K562 (cell line): Measurements from ENCODE around the gene PTPRB. TPM values are rescaled to one million over a fixed set of nuclear protein-coding genes. Genes with fewer than 3 reads are reported as not detected.

Experiments
- ATAC-seq: fragments of 200-7000 bp; cut with Tn5 transposase; 3 replicates; pipeline ENCODE4 v1.9.1; 2020; ENCODE audit warnings: moderate library complexity
- BruUV-seq: library from RNA; stranded (reverse); fragments of 400-500 nt; replicated peaks from 2 replicates; lab custom pipeline; 2021; lab: Mats Ljungman, UMichigan
- CTCF ChIA-PET: fragments of 300-600 bp; formaldehyde crosslinking; extraction: SDS; loops from one replicate; lab custom pipeline; 2021; ENCODE audit warnings: low intra/inter-chr PET ratio; lab: Yijun Ruan, JAX
- POLR2A ChIA-PET: fragments of 300-600, 350-650 bp; sonication (Branson Sonifier 250); formaldehyde crosslinking; extraction: SDS; loops from one replicate; lab custom pipeline; 2021; ENCODE audit warnings: antibody characterized with exemption, inconsistent platforms; lab: Yijun Ruan, JAX
- DNase-seq, 4 experiments: peaks; one replicate each; pipeline versions ENCODE4 v3.0.0 to v3.0.0-alpha.2; 2011 to 2018; ENCODE audit warnings: low spot score in 3 of 4, mixed read lengths in 3 of 4; ENCODE audit errors: extremely low read depth in 1 of 4
- FAIRE-seq: peaks from 2 replicates; lab custom pipeline; 2011; peaks lifted over from hg19 to GRCh38; lab: Jason Lieb, UNC
- H2AFZ ChIP-seq: 2 replicates; pipeline ENCODE4 v1.6.0; 2011; ENCODE audit warnings: low read depth, low read length, control low read depth, inconsistent platforms
- H3K27ac ChIP-seq: fragments of 200-600 bp; 3 replicates; pipeline ENCODE4 v1.8.0; 2011; ENCODE audit warnings: low read depth, mild to moderate bottlenecking, control low read depth, inconsistent platforms, low read length, moderate library complexity, mixed read lengths; ENCODE audit errors: extremely low read depth
- H3K27me3 ChIP-seq, 2 experiments: fragments of 300-600 bp in 1 of 2; 2 replicates in 1 of 2; 3 replicates in 1 of 2; pipeline versions ENCODE4 v1.6.0 to v1.8.0; 2011; ENCODE audit warnings: inconsistent platforms in 2 of 2, low read length in 2 of 2, mild to moderate bottlenecking in 1 of 2, mixed read lengths in 1 of 2, moderate library complexity in 1 of 2; ENCODE audit not compliant: control insufficient read depth in 2 of 2, insufficient read depth in 2 of 2
- H3K36me3 ChIP-seq: fragments of 300-600 bp; 3 replicates; pipeline ENCODE4 v1.8.0; 2011; ENCODE audit warnings: mild to moderate bottlenecking, low read length, inconsistent platforms; ENCODE audit not compliant: control insufficient read depth, insufficient read depth
- H3K4me1 ChIP-seq, 2 experiments: fragments of 200-600 bp in 1 of 2; replicated peaks in 1 of 2; 2 replicates in 1 of 2; 3 replicates in 1 of 2; pipeline versions ENCODE4 v1.5.1 to v1.8.0; 2011; ENCODE audit warnings: inconsistent platforms in 2 of 2, low read length in 2 of 2, mild to moderate bottlenecking in 1 of 2, mixed read lengths in 1 of 2, moderate library complexity in 1 of 2; ENCODE audit not compliant: control insufficient read depth in 2 of 2, insufficient read depth in 2 of 2
- H3K4me2 ChIP-seq: 2 replicates; pipeline ENCODE4 v1.6.1; 2011; ENCODE audit warnings: low read length, control low read depth, inconsistent platforms, mixed read lengths; ENCODE audit not compliant: insufficient read depth
- H3K4me3 ChIP-seq: fragments of 200-600 bp; sonication (generic), shearing (Covaris generic); 2 replicates; pipeline ENCODE4 v1.5.1; 2016; ENCODE audit warnings: control low read depth, inconsistent platforms
- H3K79me2 ChIP-seq: fragments of 200-600 bp; 3 replicates; pipeline ENCODE4 v1.8.0; 2011; ENCODE audit warnings: low read length, inconsistent platforms; ENCODE audit not compliant: control insufficient read depth, insufficient read depth
- H3K9ac ChIP-seq, 2 experiments: 2 replicates each; pipeline versions ENCODE4 v1.6.0 to v1.6.1; 2011; ENCODE audit warnings: low read depth in 2 of 2, low read length in 2 of 2, control low read depth in 1 of 2, inconsistent platforms in 1 of 2, mild to moderate bottlenecking in 1 of 2, mixed read lengths in 1 of 2; ENCODE audit not compliant: insufficient read depth in 1 of 2
- H3K9me1 ChIP-seq: one replicate; pipeline ENCODE4 v1.6.0; 2011; ENCODE audit warnings: inconsistent platforms, mild to moderate bottlenecking, low read length, moderate library complexity; ENCODE audit not compliant: control insufficient read depth, insufficient read depth
- H3K9me3 ChIP-seq: replicated peaks from 2 replicates; pipeline ENCODE4 v1.5.1; 2011; ENCODE audit warnings: low read depth, low read length, inconsistent platforms; ENCODE audit not compliant: control insufficient read depth, insufficient read depth
- H4K20me1 ChIP-seq: replicated peaks from 2 replicates; pipeline ENCODE4 v1.6.1; 2011; ENCODE audit warnings: low read length, inconsistent platforms, mixed read lengths; ENCODE audit not compliant: control insufficient read depth, insufficient read depth
- ETS1 ChIP-seq: conservative IDR thresholded peaks from 2 replicates; pipeline ENCODE4 v1.6.1; 2011; ENCODE audit warnings: low read depth, mild to moderate bottlenecking, low read length; ENCODE audit not compliant: control insufficient read depth
- FOXM1 ChIP-seq, 2 experiments: fragments of 450-650 bp in 1 of 2; sonication (generic) in 1 of 2; formaldehyde crosslinking in 1 of 2; IDR thresholded peaks; 2 replicates each; pipeline versions ENCODE4 v1.6.1 to v1.9.0; 2017 to 2022; ENCODE audit warnings: low read depth in 2 of 2, mild to moderate bottlenecking in 2 of 2, missing genetic modification reagents in 1 of 2, moderate library complexity in 1 of 2
- GMEB1 ChIP-seq: fragments of 250-450 bp; sonication (Bioruptor Pico); IDR thresholded peaks from 2 replicates; pipeline ENCODE4 v1.4.0; 2020; ENCODE audit warnings: mild to moderate bottlenecking
- HNRNPLL ChIP-seq: fragments of 200-400 bp; formaldehyde crosslinking; IDR thresholded peaks from 2 replicates; pipeline ENCODE4 v1.6.1; 2017; ENCODE audit warnings: low read length, low read depth, mild to moderate bottlenecking; ENCODE audit not compliant: poor library complexity, severe bottlenecking
- JUND ChIP-seq, 2 experiments: IDR thresholded peaks; 2 replicates in 1 of 2; 3 replicates in 1 of 2; pipeline ENCODE4 v1.6.1; 2011; ENCODE audit warnings: borderline replicate concordance in 2 of 2, low read depth in 2 of 2, low read length in 2 of 2, improper control_type of control experiment in 1 of 2, missing biosample characterization in 1 of 2, missing genetic modification characterization in 1 of 2, missing genetic modification reagents in 1 of 2
- NCOA1 ChIP-seq: fragments of 450-650 bp; IDR thresholded peaks from 2 replicates; pipeline ENCODE4 v1.6.1; 2016; ENCODE audit warnings: low read depth
- SIRT6 ChIP-seq: IDR thresholded peaks from one replicate; pipeline ENCODE4 v1.6.1; 2012; ENCODE audit warnings: low read depth, mild to moderate bottlenecking, control low read depth, inconsistent platforms, low read length, moderate library complexity
- ZNF134 ChIP-seq: fragments of 250-450 bp; sonication (Bioruptor Pico); conservative IDR thresholded peaks from 2 replicates; pipeline ENCODE4 v1.4.0; 2020
- ZNF431 ChIP-seq: sonication (generic); formaldehyde crosslinking; IDR thresholded peaks from 2 replicates; pipeline ENCODE4 v1.8.0; 2022; ENCODE audit warnings: mild to moderate bottlenecking, missing genetic modification reagents
- WGBS: fragments of 100-300 bp; shearing (Covaris generic); methylation state at CpG from one replicate; pipeline ENCODE4 v1.1.6; 2016; ENCODE audit warnings: low coverage, mixed read lengths; ENCODE audit not compliant: insufficient coverage; ENCODE audit errors: missing lambda C conversion rate; 5-methylcytosine and 5-hydroxymethylcytosine counted together
- in situ Hi-C: fragments of 300-500 bp; cut with MboI; formaldehyde crosslinking; loops from 4 replicates; pipeline ENCODE4 v1.15.0; 2018; ENCODE audit warnings: inconsistent platforms, mixed read lengths
- intact Hi-C: fragments of 100-400 bp; cut with micrococcal nuclease; formaldehyde crosslinking; loops from 2 replicates; pipeline ENCODE4 v1.14.2; 2022
- polyA plus RNA-seq, 8 experiments: library from polyadenylated mRNA; depleted of rRNA in 4 of 8; stranded (reverse) in 5 of 8; unstranded in 3 of 8; fragments of >200 nt; fragmentation: Nextera tagmentation in 2 of 8; fragmentation: Illumina TruSeq in 1 of 8; extraction: Ambion mirVana in 2 of 8; extraction: Trizol in 1 of 8; gene quantifications; 2 replicates each; pipeline versions ENCODE4 v1.2.1 to v1.2.3, GENCODE V29; 2011 to 2014; ENCODE audit warnings: inconsistent platforms in 1 of 8, missing spikeins in 1 of 8
- total RNA-seq, 7 experiments: library from RNA; depleted of rRNA in 6 of 7; stranded (reverse); fragments of >200 nt in 6 of 7; fragmentation: Illumina TruSeq in 2 of 7; extraction: Trizol in 2 of 7; gene quantifications; 2 replicates each; pipeline versions ENCODE4 v1.2.1 to v1.2.3, GENCODE V29; 2011 to 2021; ENCODE audit warnings: low replicate concordance in 1 of 7
- TF ChIP-seq, protein P1 (sequence below): IDR thresholded peaks from 3 replicates; pipeline ENCODE4 v1.6.1; 2011; ENCODE audit warnings: borderline replicate concordance, mild to moderate bottlenecking, moderate library complexity; ENCODE audit not compliant: insufficient read length; ENCODE audit errors: extremely low read depth

Gene PTPRB
- total and polyA plus RNA-seq, 9 of the 15 experiments (the other 6 are each of a cell fraction or from before 2014, with no cell fraction given) = 0.46 to 5.9 (median 3.1) TPM

DNA sequence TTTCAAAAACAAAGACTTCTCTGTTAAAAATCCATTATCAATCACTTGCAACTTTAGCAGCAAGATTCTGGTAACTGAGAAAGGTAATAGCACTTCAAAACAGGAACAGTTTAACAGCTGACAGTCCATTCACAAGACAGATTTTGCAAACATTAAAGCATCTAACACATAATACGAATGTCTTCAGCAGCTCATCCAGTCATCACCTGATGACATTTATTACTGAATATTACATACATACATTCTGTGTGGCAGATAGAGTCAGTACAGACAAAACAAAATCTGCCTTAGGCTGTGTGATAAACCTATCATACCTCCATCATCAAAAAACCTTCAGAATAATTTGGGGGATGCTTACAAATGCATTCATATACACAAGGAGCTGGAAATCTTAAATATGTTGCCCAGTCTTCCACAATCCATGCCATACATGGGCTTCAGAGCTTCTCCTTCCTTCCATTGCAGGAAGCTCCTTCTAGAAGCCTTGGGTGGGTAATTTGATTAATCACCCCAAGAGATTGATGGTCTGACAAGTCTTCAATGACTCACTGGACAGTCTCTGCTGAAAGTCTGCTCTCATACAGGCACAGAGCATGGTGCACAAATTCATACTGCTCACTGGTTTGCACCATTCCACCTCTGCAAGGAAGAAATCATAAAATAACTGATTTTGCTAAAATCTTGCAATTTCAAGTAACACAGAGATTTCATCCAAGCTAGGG is 1.6 kb upstream of the PTPRB start (continued):
- 0 out of 2 replicates have a peak, but pooled peaks have one; percentile 51 for TF ChIP-seq JUND (IDR thresholded peaks at IDR 0.05; ENCODE audit: borderline replicate concordance, low read depth, low read length)
- TF ChIP-seq JUND (tag; IDR thresholded peaks at IDR 0.05; ENCODE audit: borderline replicate concordance, low read depth, low read length) = peak; percentile 32; the same call in 1 of the 3 replicates
- no peak for TF ChIP-seq FOXM1 (IDR thresholded peaks at IDR 0.05; ENCODE audit: low read depth)
- TF ChIP-seq FOXM1 (CRISPR knock-in tag; IDR thresholded peaks at IDR 0.05; ENCODE audit: low read depth) = no peak

- ATAC-seq = no peak
- in situ Hi-C loops (no loop called here), intact Hi-C loops (no loop called here)
- Histone ChIP-seq H3K4me1 (0 out of 5 replicates have a peak, but pooled peaks cover 0 to 8% of the 10 kb centered on the region in 2 experiments), H3K9ac (no peak overlapping the region), H3K9me1 (no peaks in the 10 kb centered on the region), H3K36me3 (peaks cover 15% of the 10 kb centered on the region; the same call in 1 of the 3 replicates), H3K9me3 (no peaks in the 10 kb centered on the region), H4K20me1 (no peaks in the 10 kb centered on the region), H3K79me2 (no peaks in the 10 kb centered on the region), H3K27me3 (no peaks in the 10 kb centered on the region), H3K27ac (no peak overlapping the region), H3K4me2 (no peak overlapping the region), H3K4me3 (no peak overlapping the region), H2AFZ (no peak overlapping the region)
- no peak for FAIRE-seq
- ChIA-PET POLR2A (interaction anchor here (0.6 to 1.0 kb wide), 2 partner anchors 13 to 126 kb away, joined by 3 read pairs; no protein-coding TSS in a partner anchor), CTCF (no interaction called here)
- 83% methylated on average over 7 of the region's 7 CpGs for WGBS
- no peak for DNase-seq
- no TSS peak for BruUV-seq
- TF ChIP-seq NCOA1 (no peak), HNRNPLL (no peak), SIRT6 (no peak), ETS1 (no peak), ZNF134 (CRISPR knock-in tag) (no peak), GMEB1 (CRISPR knock-in tag) (no peak), ZNF431 (CRISPR knock-in tag) (no peak)
- TF ChIP-seq, protein P1, sequence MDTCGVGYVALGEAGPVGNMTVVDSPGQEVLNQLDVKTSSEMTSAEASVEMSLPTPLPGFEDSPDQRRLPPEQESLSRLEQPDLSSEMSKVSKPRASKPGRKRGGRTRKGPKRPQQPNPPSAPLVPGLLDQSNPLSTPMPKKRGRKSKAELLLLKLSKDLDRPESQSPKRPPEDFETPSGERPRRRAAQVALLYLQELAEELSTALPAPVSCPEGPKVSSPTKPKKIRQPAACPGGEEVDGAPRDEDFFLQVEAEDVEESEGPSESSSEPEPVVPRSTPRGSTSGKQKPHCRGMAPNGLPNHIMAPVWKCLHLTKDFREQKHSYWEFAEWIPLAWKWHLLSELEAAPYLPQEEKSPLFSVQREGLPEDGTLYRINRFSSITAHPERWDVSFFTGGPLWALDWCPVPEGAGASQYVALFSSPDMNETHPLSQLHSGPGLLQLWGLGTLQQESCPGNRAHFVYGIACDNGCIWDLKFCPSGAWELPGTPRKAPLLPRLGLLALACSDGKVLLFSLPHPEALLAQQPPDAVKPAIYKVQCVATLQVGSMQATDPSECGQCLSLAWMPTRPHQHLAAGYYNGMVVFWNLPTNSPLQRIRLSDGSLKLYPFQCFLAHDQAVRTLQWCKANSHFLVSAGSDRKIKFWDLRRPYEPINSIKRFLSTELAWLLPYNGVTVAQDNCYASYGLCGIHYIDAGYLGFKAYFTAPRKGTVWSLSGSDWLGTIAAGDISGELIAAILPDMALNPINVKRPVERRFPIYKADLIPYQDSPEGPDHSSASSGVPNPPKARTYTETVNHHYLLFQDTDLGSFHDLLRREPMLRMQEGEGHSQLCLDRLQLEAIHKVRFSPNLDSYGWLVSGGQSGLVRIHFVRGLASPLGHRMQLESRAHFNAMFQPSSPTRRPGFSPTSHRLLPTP = no peak
These were observed 1.5 kb downstream of the PTPRB start for GRCh38 chr12:70635755-70636154.
